SW480 (cell line): ENCODE results near the gene ETV3L.
"Not testable (repeated sequence)": the region's sequence is repeated elsewhere in the genome, so short reads cannot be mapped to it uniquely, and the experiment has no call there.

Experiments
- DNase-seq: peaks from one replicate; pipeline ENCODE4 v3.0.0-alpha.2; 2016; ENCODE audit warnings: low spot score

ETV3L gene

DNA sequence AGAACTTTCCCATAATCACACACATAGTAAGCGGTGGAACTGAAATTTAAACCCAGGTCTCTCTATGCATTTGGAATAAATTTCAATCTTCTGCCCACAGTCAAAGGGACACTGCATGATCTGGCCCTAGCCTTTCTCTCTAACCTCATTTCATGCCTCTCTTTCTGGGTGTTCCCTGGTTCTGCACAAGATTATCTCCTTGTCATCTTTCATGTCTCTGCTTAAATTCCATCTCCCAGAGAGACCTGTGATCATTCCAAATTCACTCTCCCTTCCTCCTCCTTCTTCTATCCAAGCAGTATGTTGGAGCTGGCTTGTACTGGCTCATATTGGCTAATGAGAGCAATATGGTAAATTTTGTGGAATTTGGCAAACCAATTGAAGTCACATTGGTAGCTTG is 22.2 kb downstream of the ETV3L start:
- DNase-seq = no peak

GRCh38 chr1:157073944-157074685 is 25.5 kb downstream of the ETV3L start:
- DNase-seq = peak; percentile 61

DNA sequence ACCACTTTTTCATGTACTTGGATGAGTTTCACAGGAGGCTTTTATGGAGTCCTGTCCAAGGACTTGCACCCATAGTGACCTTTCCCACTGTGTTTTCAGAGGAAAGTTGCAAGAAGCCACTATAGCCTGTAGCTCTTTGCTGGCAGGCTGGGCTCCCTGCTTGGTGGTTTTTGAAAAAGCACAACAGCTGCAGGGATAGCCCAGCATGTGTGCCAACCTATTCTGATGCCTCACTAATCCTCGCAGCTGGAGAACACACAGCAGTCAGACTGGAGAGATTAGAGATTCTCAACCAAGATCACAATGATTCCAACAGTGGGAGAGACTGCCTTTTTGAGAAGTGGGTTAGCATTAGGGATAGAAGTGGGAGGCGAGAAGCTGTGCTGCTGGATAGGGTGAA is 30.0 kb downstream of the ETV3L start:
- DNase-seq = no peak

DNA sequence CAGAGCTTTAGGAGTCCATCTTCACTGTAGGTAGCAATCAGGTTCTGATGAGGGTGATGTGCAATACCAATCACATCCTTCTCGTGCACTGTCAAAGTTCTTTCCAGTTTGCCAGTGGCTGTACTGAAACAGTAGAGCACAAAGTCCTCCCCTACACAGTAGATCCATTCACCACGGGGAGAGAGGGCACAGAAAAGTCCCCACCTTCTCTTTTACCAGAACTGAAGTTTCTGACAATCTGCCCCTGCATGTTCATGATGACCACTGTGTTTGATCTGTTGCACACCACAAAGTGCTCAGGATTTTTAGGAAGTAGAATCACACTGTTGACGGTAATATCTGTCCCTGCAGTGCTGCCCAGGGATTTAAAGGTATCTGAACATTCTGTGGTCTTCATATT is 40.4 kb downstream of the ETV3L start:
- not testable (repeated sequence) for DNase-seq

DNA sequence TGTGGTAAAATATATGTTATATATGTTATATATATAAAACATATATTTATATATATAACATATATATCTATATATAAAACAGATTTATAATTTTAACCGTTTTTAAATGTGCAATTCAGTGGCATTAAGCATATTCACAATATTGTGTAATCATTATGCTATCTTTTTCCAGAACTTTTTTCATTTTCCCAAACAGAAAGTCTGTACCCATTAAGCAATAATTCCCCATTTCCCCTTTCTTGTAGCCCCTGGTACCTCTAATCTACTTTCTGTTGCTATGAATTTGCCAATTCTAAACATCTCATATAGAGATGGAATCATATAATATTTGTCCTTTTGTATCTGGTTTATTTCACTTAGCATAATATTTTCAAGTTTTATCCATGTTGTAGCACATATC is 43.3 kb downstream of the ETV3L start:
- no peak for DNase-seq

DNA sequence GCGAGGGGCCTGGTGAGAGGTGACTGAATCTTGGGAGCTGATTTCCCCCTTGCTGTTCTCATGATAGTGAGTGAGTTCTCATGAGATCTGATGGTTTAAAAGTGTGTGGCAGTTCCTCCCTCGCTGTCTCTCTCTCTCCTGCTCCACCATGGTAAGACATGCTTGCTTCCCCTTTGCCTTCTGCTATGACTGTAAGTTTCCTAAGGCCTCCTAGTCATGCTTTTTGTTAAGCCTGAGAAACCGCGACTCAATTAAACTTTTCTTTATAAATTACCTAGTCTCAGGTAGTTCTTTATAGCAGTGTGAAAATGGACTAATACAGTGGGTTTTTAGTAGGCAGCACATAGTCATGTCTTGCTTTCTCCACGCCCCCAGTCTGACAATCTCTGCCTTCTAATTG is 43.9 kb downstream of the ETV3L start:
- not testable (repeated sequence) for DNase-seq

- no peak for DNase-seq
Measured at GRCh38 chr1:157050836-157051235, 48.8 kb downstream of the ETV3L start.

GRCh38 chr1:157047062-157047410 is 52.6 kb downstream of the ETV3L start:
- DNase-seq = peak; percentile 49

GRCh38 chr1:157045250-157046218 is 54.1 kb downstream of the ETV3L start, which contains the start of gene ARHGEF11:
Gene ARHGEF11 (minus strand): TSS chr1:157045742. CDS start chr1:157044330, 1,412 bp downstream.
- DNase-seq = peak; percentile 83

DNA sequence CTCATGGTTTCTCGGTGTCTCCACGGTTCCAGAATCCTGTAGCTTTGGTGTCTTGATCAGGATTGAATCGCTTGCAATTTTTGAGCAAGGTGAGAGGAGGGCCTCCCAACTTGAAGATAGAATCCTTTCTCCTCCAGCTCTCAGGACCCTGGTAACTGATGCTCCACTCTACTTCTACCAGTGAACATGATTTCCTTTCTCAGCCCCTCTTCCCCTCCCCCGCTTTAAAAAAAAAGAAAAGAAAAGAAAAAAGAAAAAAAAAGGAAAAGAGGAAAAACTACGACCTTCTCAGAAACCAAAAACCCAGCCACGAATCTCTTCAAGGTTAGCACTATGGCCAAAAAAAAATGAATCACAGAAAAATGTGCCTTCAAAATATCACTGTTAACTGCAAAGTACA is 55.3 kb downstream of the ETV3L start:
- no peak for DNase-seq

DNA sequence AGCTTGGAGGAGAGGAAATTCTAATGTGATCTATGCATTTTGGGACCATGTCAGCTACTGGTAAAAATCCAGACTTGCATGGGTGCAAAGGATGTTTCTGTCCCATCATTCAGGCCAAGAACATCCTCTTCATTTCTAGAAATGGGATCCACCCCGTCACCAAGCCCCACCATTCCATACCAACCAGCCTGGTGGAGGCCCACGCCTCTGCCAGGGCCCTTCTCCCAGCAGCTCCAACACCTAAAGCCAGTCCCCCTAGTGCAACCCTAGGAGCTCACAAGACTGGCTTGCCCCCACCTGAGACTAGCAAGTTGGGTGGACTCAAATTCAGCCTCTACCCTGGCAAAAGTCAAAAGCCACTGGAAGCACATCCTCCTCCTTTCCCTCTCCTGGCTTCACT is 55.9 kb downstream of the ETV3L start:
- no peak for DNase-seq

GRCh38 chr1:157042846-157043245 is 56.8 kb downstream of the ETV3L start:
- DNase-seq = no peak
